Keratinocyte (primary cell): ENCODE data around the gene CCN5. TPM values are rescaled to one million over a fixed set of nuclear protein-coding genes. Genes with fewer than 3 reads are reported as not detected.

Experiments
- DNase-seq: peaks from one replicate; pipeline ENCODE4 v3.0.0-alpha.2; 2011; ENCODE audit warnings: low read depth, missing footprints, low spot score
- FAIRE-seq: peaks from 2 replicates; lab custom pipeline; 2011; peaks lifted over from hg19 to GRCh38; lab: Jason Lieb, UNC
- H2AFZ ChIP-seq: 2 replicates; pipeline ENCODE4 v1.6.0; 2012; ENCODE audit warnings: low read length, control low read depth, inconsistent platforms; ENCODE audit not compliant: control insufficient read depth
- H3K27ac ChIP-seq: 2 replicates; pipeline ENCODE4 v1.5.1; 2011; ENCODE audit warnings: low read length; ENCODE audit not compliant: control insufficient read depth, insufficient read depth
- H3K27me3 ChIP-seq: 3 replicates; pipeline ENCODE4 v1.6.0; 2011; ENCODE audit warnings: low read length; ENCODE audit not compliant: control insufficient read depth, insufficient read depth; ENCODE audit errors: extremely low read depth
- H3K36me3 ChIP-seq, 2 experiments: 2 replicates in 1 of 2; 3 replicates in 1 of 2; pipeline ENCODE4 v1.5.1; 2011; ENCODE audit warnings: low read length in 2 of 2, mild to moderate bottlenecking in 1 of 2; ENCODE audit not compliant: control insufficient read depth in 2 of 2, insufficient read depth in 2 of 2; ENCODE audit errors: extremely low read depth in 1 of 2
- H3K4me1 ChIP-seq: 3 replicates; pipeline ENCODE4 v1.5.1; 2011; ENCODE audit warnings: low read length; ENCODE audit not compliant: control insufficient read depth, insufficient read depth; ENCODE audit errors: extremely low read depth
- H3K4me2 ChIP-seq: 3 replicates; pipeline ENCODE4 v1.6.0; 2011; ENCODE audit warnings: low read depth, low read length; ENCODE audit not compliant: control insufficient read depth, insufficient read depth; ENCODE audit errors: extremely low read depth
- H3K4me3 ChIP-seq, 3 experiments: fragments of 200-600 bp in 1 of 3; sonication (generic) in 1 of 3; 2 replicates in 2 of 3; 3 replicates in 1 of 3; pipeline ENCODE4 v1.5.1; 2011 to 2016; ENCODE audit warnings: low read length in 3 of 3, mild to moderate bottlenecking in 3 of 3, control low read depth in 2 of 3, inconsistent platforms in 1 of 3, low read depth in 1 of 3, mixed read lengths in 1 of 3, mixed run types in 1 of 3, moderate library complexity in 1 of 3; ENCODE audit not compliant: control insufficient read depth in 2 of 3, insufficient read depth in 2 of 3; ENCODE audit errors: extremely low read depth in 1 of 3
- H3K79me2 ChIP-seq: 2 replicates; pipeline ENCODE4 v1.6.0; 2012; ENCODE audit warnings: low read length; ENCODE audit not compliant: control insufficient read depth, insufficient read depth
- H3K9ac ChIP-seq: 3 replicates; pipeline ENCODE4 v1.6.0; 2011; ENCODE audit warnings: low read length; ENCODE audit not compliant: control insufficient read depth, insufficient read depth; ENCODE audit errors: extremely low read depth
- H3K9me1 ChIP-seq: 3 replicates; pipeline ENCODE4 v1.6.0; 2011; ENCODE audit warnings: low read length; ENCODE audit not compliant: control insufficient read depth, insufficient read depth; ENCODE audit errors: extremely low read depth
- H3K9me3 ChIP-seq: 2 replicates; pipeline ENCODE4 v1.5.1; 2012; ENCODE audit warnings: low read depth, low read length; ENCODE audit not compliant: control insufficient read depth
- H4K20me1 ChIP-seq: 3 replicates; pipeline ENCODE4 v1.6.0; 2011; ENCODE audit warnings: low read length; ENCODE audit not compliant: control insufficient read depth, insufficient read depth; ENCODE audit errors: extremely low read depth
- CTCF ChIP-seq, 3 experiments: IDR thresholded peaks in 1 of 3; conservative IDR thresholded peaks in 1 of 3; optimal IDR thresholded peaks in 1 of 3; 2 replicates in 2 of 3; 3 replicates in 1 of 3; pipeline versions ENCODE3 to v1.5.1; 2011; ENCODE audit warnings: low read length in 3 of 3, mild to moderate bottlenecking in 3 of 3, moderate library complexity in 2 of 3, control low read depth in 1 of 3, inconsistent platforms in 1 of 3; ENCODE audit not compliant: insufficient read depth in 2 of 3; ENCODE audit errors: extremely low read depth in 1 of 3
- EZH2 ChIP-seq: IDR thresholded peaks from one replicate; pipeline ENCODE4 v1.6.1; 2012; ENCODE audit warnings: inconsistent platforms, mild to moderate bottlenecking, low read length, moderate library complexity
- dilution Hi-C: fragments of 300-500 bp; cut with MboI; formaldehyde crosslinking; loops from one replicate; pipeline ENCODE4 v1.7.0; 2020; ENCODE audit warnings: low sequenced_read_pairs; ENCODE audit not compliant: extremely low pct_ligation_motif_present
- polyA plus RNA-seq, 5 experiments: library from polyadenylated mRNA; depleted of rRNA in 3 of 5; stranded (reverse) in 3 of 5; stranded (forward) in 1 of 5; unstranded in 1 of 5; fragments of >200 nt; gene quantifications; 1 replicate in 1 of 5; 2 replicates in 3 of 5; 3 replicates in 1 of 5; pipeline versions ENCODE4 v1.2.1 to v1.2.3, GENCODE V29; 2011 to 2012; ENCODE audit warnings: missing spikeins in 2 of 5, low read depth in 1 of 5, low replicate concordance in 1 of 5

Gene CCN5
- polyA plus RNA-seq, 1 donor (not counting 4 experiments of a cell fraction or from before 2014, with no cell fraction given): not detected

- DNase-seq (no peak), FAIRE-seq (no peak)
- Histone ChIP-seq H3K79me2 (no peaks in the 10 kb centered on the region), H3K4me3 (peak overlapping the region; percentile 20 to 57 (median 50)), H3K9ac (peak overlapping the region; percentile 40), H4K20me1 (peaks cover 5% of the 10 kb centered on the region), H3K9me1 (no peaks in the 10 kb centered on the region), H3K36me3 (no peaks in the 10 kb centered on the region), H3K4me1 (peaks cover 8% of the 10 kb centered on the region), H3K27me3 (peaks cover 72% of the 10 kb centered on the region), H3K4me2 (peak overlapping the region; percentile 71), H2AFZ (peak overlapping the region; percentile 29), H3K9me3 (no peaks in the 10 kb centered on the region), H3K27ac (no peak overlapping the region)
- TF ChIP-seq CTCF (optimal IDR thresholded peaks at IDR 0.05 in 1 of 3, IDR thresholded peaks at IDR 0.05 in 1 of 3, conservative IDR thresholded peaks at IDR 0.05 in 1 of 3; ENCODE audit: extremely low read depth in 1 of 3, insufficient read depth in 2 of 3, low read length in 3 of 3) (no peak), EZH2 (no peak)
- dilution Hi-C loops: no loop called here
Observed at GRCh38 chr20:44746367-44747165, 31.4 kb downstream of the CCN5 start.

DNA sequence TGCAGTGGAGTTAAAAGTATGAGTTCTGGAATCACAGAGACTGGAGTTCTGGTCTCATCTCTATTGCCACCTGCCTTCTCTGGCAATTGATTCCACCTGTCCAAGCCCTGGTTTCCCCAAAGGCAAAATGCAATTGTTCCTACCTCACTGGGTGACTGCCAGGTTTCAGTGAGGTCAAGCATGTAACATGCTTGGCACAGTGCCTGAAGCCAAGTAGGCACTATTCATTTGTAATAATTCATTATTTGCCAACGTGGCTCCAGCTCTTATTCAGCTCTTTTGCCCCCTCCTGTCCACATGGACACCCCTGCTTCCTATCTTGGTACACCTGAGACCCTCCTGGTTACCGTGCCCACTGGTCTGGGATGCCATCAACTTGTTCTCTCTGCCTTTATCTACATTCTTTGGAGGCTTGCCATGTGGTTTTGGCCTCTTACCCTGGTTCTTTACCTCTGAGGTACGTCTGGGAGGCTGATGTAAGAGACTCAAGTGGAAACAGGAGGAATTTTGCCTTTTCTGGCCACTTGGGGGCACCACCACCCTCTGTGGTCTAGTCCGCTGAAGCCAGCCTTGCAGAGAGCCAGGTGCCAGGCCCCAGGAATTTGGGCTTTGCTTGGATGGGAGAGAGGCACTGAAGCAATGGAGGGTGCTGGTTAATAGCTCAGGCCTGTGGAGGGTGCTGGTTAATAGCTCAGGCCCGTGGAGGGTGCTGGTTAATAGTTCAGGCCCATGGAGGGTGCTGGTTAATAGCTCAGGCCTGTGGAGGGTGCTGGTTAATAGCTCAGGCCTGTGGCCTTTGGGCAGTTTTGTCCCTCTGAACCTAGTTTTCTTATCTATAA lies 32.2 kb downstream of the CCN5 start:
- Histone ChIP-seq H3K4me1 (peaks cover 8% of the 10 kb centered on the region), H2AFZ (no peak overlapping the region), H3K36me3 (no peaks in the 10 kb centered on the region), H3K9me3 (no peaks in the 10 kb centered on the region), H4K20me1 (peaks cover 5% of the 10 kb centered on the region), H3K4me3 (peak overlapping the region in 1 of 3 experiments; percentile 29), H3K27ac (no peak overlapping the region), H3K27me3 (peaks cover 71% of the 10 kb centered on the region), H3K79me2 (no peaks in the 10 kb centered on the region), H3K4me2 (peak overlapping the region; percentile 42), H3K9ac (no peak overlapping the region), H3K9me1 (no peaks in the 10 kb centered on the region)
- FAIRE-seq: peak; percentile 62
- TF ChIP-seq EZH2: no peak
- peak; percentile 80 to 86 (median 86) for TF ChIP-seq CTCF (optimal IDR thresholded peaks at IDR 0.05 in 1 of 3, IDR thresholded peaks at IDR 0.05 in 1 of 3, conservative IDR thresholded peaks at IDR 0.05 in 1 of 3; ENCODE audit: extremely low read depth in 1 of 3, insufficient read depth in 2 of 3, low read length in 3 of 3)
- peak; percentile 64 for DNase-seq
- dilution Hi-C loops: no loop called here
